HG03064 (cell line): ENCODE data around the gene TTC27.

Source experiments
- ATAC-seq: cut with Tn5 transposase; IDR thresholded peaks from one replicate; pipeline ENCODE4 v1.9.1; 2021; ENCODE audit warnings: low read depth; ENCODE audit not compliant: unreplicated experiment

TTC27 gene

GRCh38 chr2:32666704-32667103 lies 38.9 kb downstream of the TTC27 start:
- ATAC-seq = no peak

GRCh38 chr2:32668254-32668653 lies 40.4 kb downstream of the TTC27 start:
- no peak for ATAC-seq

GRCh38 chr2:32671885-32672533 lies 44.2 kb downstream of the TTC27 start:
- ATAC-seq = no peak

GRCh38 chr2:32678825-32679224 lies 51.0 kb downstream of the TTC27 start:
- ATAC-seq = no peak

GRCh38 chr2:32680942-32681341 lies 53.1 kb downstream of the TTC27 start:
- ATAC-seq = no peak

- ATAC-seq = no peak
Measured at GRCh38 chr2:32683520-32684086, 55.8 kb downstream of the TTC27 start.

- ATAC-seq = peak; percentile 85
Measured at GRCh38 chr2:32688541-32688940, 60.7 kb downstream of the TTC27 start.

GRCh38 chr2:32691678-32692077 lies 63.8 kb downstream of the TTC27 start:
- no peak for ATAC-seq

- ATAC-seq = no peak
Measured at GRCh38 chr2:32696439-32696838, 68.6 kb downstream of the TTC27 start.

- ATAC-seq = no peak
Measured at GRCh38 chr2:32697156-32697555, 69.3 kb downstream of the TTC27 start.

- no peak for ATAC-seq
Measured at GRCh38 chr2:32699151-32699550, 71.3 kb downstream of the TTC27 start.

GRCh38 chr2:32701806-32702205 lies 74.0 kb downstream of the TTC27 start:
- no peak for ATAC-seq

GRCh38 chr2:32702303-32703064 lies 74.6 kb downstream of the TTC27 start:
- ATAC-seq = no peak

- ATAC-seq = no peak
Measured at GRCh38 chr2:32706815-32707579, 79.1 kb downstream of the TTC27 start.

GRCh38 chr2:32711219-32711618 lies 83.4 kb downstream of the TTC27 start:
- ATAC-seq = no peak

GRCh38 chr2:32711908-32712501 lies 84.2 kb downstream of the TTC27 start:
- ATAC-seq = no peak

GRCh38 chr2:32712870-32713269 lies 85.0 kb downstream of the TTC27 start:
- ATAC-seq = no peak

- ATAC-seq = no peak
Measured at GRCh38 chr2:32714521-32714920, 86.7 kb downstream of the TTC27 start.

GRCh38 chr2:32715391-32715841 lies 87.6 kb downstream of the TTC27 start:
- ATAC-seq = peak; percentile 75

GRCh38 chr2:32715981-32716380 lies 88.1 kb downstream of the TTC27 start:
- no peak for ATAC-seq

- no peak for ATAC-seq
Measured at GRCh38 chr2:32716598-32716997, 88.7 kb downstream of the TTC27 start.
